ENCODE results near the gene CCDC8. TPM values are rescaled to one million over a fixed set of nuclear protein-coding genes. Genes with fewer than 3 reads are reported as not detected.

CCDC8 gene
- total RNA-seq, 1 donor from 2014 or later = under 0.01 TPM

Other genes starting within 250 kb of the CCDC8 start
- not detected in 2 replicates for gene IGFL1, start 183.8 kb downstream of the CCDC8 start, total RNA-seq
- gene HIF3A, start 116.5 kb downstream of the CCDC8 start, total RNA-seq = 13.5 and 54.6 TPM in 2 replicates
- 55.1 and 61.3 TPM in 2 replicates for gene PPP5C, start 66.5 kb downstream of the CCDC8 start, total RNA-seq
- not detected in 2 replicates for gene PNMA8C, start 15.4 kb upstream of the CCDC8 start, total RNA-seq
- under 0.01 TPM in 1 of 2 replicates, not detected in the other for gene PNMA8A, start 58.0 kb upstream of the CCDC8 start, total RNA-seq
- gene PNMA8B, start 82.3 kb upstream of the CCDC8 start, total RNA-seq = under 0.01 TPM in 2 replicates
- gene CALM3, start 187.8 kb upstream of the CCDC8 start, total RNA-seq = 84.9 and 117 TPM in 2 replicates
- 0.20 and 0.22 TPM in 2 replicates for gene PTGIR, start 211.5 kb upstream of the CCDC8 start, total RNA-seq
- not detected in 2 replicates for gene GNG8, start 222.6 kb upstream of the CCDC8 start, total RNA-seq
- 0.20 and 0.22 TPM in 2 replicates for gene DACT3, start 247.6 kb upstream of the CCDC8 start, total RNA-seq

Data from lung microvascular endothelial cell (primary cell).